GM21786 (cell line): ENCODE results near the gene ACAP2.

ENCODE experiments used
- ATAC-seq: cut with Tn5 transposase; IDR thresholded peaks from one replicate; pipeline ENCODE4 v1.9.1; 2021; ENCODE audit not compliant: unreplicated experiment

ACAP2 gene

GRCh38 chr3:195261925-195262324 is 180.9 kb downstream of the ACAP2 start:
- no peak for ATAC-seq

DNA sequence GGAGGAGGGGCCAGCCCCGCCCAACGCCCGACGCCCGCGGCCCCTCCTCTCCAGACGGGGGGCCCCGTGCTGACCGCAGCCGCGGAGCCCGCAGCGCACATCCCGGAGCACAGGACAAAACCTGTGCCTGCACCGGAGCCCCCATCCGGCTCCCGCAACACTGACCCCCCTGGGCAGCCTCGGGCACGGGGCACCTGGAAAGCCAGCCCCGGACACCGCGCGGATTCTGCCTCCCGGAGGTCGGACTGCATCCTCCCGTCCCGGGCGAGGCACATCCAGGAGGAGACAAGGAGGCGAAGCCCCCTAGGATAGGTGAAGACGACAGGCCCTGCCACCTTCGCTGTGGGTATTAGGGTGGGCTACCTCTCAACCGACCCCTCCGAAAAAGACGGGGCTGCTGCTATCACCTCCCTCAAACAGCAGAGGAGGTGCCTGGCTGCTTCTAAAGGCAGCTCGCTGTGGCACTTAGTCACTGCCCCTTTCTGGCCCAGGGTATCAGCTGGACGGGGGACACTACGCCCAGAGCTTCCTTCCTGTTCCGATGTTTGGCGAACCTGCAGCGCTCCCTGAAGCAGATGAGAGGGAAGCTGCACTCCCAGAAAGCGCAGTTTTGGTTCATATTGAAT is 182.4 kb downstream of the ACAP2 start:
- ATAC-seq: peak; percentile 4

DNA sequence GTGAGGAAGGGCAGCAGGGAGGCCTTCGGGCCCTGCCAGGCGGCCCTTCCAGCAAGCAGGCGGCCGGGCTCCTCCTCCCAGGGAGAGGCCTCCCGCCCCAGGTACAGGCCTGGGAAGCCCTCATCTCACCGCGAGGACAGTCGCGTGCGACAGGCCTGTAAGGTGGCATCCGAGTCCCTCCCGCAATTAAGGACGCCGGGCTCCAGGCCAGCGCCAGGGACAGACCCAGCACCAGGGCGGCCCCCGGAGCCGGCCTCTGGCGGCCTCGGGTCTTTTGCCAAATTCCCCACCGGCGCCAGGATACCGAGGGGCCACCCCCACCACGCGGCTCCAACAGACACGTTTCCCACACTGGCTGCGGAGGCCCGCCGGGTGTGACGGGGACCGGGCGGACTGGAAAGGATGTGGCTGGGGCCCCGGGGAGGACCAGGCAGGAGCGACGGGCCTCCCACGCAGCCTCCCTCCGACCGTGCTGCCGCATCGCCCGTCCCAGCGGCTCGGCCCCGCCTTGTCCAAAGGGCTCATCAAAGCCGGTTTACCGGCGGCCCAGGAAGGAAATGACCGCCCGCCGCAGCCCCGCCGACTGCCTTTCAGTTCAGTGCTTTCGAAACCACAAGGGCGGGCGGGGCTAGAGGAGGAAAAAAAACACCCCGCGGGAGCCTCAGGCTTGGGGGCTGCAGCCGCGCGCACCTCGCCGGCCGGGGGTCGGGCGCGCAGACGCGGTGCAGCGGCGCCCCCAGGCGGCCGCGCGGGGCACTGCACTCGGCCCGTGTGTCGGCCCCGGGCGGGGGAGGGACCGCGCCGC is 183.1 kb downstream of the ACAP2 start:
- peak; percentile 78 for ATAC-seq

- no peak for ATAC-seq
These were observed 183.7 kb downstream of the ACAP2 start for GRCh38 chr3:195259154-195259474.

- ATAC-seq: no peak
These were observed 184.2 kb downstream of the ACAP2 start for GRCh38 chr3:195258449-195259153.

- ATAC-seq: no peak
These were observed 185.1 kb downstream of the ACAP2 start for GRCh38 chr3:195257454-195258448.

DNA sequence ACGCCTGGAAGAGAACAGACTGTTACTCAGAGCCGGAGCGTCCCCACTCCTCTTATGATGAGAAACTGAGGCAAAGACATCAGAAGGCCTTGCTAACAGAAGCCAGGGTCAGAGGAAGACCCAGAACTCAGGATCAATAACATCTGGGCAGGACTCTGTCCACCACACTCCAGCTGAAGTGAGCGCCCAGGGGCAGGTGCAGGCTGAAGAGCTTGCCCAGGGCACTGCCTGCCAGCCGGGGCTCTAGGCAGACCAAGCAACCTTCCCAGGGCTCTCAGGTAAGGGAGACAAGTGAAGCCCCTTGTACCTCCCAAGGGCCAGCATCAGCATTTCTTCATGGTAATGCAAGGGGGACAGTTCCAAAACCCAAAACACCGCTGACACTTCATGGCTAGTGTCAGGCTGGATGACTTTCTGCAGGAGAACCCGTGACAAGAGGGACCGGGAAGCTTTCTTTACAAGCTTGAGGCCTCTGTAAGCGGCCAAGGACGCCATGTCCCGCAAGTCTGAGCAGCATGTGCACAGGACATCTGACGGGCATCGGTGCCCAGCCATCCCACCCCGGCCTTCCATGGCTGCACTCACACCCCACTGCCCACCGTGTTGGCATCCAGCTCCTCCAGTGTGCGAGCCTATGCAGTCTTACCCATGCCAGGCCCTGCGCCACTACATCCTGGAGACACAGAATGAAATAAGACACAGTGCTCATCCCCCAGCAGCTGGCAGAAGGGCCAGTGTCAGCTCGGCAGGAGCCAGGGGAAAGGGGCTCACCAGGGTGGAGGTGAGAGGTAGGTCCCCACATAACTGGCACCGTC is 186.0 kb downstream of the ACAP2 start:
- no peak for ATAC-seq

DNA sequence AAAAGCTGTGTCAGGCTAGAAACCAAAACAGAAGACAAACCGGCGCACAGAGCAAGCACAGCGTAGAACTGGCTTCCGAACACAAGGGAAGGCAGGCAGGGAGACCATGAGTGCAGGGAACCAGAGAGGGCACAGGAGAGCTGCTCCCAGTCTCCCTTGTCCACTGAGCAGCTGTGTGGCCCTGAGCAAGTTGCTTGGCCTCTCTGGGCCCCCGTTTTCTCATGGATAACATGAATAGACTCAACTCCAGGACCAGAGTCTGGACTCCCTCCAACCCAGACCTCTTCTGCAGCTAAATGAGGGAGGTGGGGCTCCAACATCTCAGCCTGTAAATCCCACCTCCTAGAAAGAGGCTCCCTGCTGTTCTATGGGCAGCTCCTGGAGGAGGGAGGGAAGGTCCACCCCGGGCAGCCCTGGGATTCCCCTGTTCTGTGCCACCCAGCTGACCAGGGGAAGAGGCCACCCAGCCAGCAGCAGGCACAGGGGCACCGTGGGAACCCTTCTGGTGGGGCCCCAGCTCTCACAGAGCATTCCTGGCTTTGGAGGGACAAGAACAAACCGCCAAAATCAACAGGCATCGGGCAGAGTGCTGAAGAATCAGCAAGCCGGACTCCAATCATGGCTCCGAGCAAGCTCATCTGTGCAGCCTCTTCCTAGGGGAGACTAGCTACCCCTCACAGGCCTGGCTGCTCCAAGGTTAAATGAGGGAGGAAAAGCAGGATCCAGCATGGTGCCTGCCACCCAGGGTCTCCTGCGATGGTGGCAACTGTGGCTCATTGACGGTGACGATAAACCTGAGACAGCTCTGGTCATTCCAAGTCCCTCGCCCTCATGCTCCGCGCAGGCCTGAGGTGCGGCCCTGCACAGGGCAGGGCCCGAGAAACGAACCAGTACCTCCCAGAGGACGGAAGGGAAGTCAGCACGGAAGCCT is 187.0 kb downstream of the ACAP2 start:
- no peak for ATAC-seq

GRCh38 chr3:195255176-195255500 is 187.7 kb downstream of the ACAP2 start:
- ATAC-seq: no peak

DNA sequence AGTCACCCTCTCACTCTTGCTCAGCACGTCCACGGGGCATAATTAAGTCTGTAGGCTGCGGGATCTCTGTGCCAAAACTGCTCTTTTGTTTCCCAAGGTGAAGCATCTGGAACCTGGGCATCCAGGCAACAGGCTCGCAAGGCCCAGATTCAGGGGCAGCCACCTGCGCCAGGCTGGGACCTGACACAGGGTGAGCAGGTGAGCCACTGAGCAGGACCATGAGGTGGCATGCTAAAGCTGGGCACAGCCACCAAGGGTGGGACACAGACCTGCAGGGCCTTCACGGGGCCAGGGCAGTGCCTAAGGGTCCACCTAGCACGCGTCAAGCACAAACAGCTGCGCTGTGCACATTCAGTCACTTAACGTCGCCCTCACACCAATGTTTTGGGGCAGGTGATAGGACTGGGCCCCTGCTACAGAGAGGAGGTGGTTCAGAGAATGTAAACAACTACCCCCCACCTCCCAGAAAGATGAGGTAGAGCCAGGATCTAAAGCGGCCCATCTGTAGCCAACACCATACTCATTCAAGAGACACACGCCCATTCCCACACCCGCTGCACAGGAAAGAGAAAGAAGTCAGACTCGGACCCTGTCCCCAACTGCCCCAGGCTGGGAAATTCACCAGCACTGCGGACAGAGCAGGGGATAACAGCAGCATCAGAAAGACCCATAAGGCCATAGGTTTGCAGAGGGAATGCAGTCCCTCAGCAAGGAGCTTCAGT is 188.2 kb downstream of the ACAP2 start:
- ATAC-seq: no peak

DNA sequence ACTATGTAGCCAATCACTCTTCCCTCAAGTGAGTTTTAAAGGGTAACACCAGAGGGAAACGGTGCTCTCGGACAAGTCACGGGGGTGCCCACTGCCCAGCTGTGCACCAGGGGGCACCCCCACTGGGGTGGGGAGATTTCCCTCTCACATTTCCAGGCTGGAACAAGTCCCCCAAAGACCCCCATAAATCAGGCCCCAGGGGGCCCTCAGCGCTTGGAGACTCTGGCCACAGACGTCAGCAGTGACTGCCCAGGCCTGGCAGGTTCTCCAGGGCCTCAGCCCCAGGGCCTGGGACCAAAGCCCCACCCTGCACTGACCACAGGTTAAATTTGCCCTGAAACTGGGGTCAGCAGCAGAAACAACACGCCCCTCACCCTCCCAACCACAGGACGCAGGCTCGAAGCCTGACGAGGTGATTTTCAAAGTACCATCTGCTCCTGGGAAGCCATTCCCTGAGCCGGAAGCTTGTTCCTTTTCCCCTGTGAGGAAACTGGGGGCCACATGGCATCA is 188.8 kb downstream of the ACAP2 start:
- no peak for ATAC-seq

GRCh38 chr3:195251336-195252065 is 191.3 kb downstream of the ACAP2 start:
- no peak for ATAC-seq

GRCh38 chr3:195250473-195251251 is 192.2 kb downstream of the ACAP2 start:
- ATAC-seq: peak; percentile 47

DNA sequence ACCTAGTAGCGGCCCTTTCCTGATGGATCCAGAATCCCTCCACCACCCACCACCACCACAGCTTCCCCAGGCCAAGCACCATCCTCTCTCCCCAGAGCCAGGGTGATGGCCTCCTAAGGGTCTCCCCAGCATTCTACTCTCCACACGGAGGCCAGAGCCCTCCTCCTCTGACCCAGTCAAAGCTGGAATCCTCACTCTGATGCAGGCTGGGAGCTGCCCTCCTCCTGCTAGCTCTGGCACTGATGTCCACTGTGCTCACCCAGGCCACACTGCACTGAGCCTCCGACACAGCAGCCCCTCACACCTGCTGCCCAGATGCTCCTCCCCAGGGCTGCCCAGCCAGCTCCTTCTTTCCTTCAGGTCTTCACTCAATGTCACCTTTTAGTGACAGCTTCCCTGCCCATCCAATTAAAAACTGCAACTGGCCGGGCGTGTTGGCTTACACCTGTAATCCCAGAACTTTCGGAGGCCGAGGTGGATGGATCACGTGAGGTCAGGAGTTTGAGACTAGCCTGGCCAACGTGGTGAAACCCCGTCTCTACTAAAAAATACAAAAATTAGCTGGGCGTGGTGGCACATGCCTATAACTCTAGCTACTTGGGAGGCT is 192.9 kb downstream of the ACAP2 start:
- no peak for ATAC-seq

- no peak for ATAC-seq
These were observed 193.6 kb downstream of the ACAP2 start for GRCh38 chr3:195249057-195249770.

DNA sequence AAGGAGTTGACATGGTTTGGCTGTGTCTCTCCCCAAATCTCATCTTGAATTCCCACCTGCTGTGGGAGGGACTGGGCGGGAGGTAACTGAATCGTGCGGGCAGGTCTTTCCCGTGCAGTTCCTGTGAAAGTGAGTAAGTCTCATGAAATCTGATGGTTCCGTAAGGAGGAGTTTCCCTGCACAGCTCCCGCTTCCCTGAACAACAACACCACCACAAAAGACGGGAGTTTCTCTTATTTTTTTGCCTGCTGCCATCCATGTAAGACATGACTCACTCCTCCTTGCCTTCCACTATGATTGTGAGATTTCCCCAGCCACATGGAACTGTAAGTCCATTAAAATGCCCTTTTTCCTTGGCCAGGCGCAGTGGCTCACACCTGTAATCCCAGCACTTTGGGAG is 194.5 kb downstream of the ACAP2 start:
- no peak for ATAC-seq
